C4-2B (cell line): ENCODE results near the gene C2CD2L.

Experiments used
- H3K27ac ChIP-seq: fragments of 450-650 bp; 2 replicates; pipeline ENCODE4 v1.5.1; 2017
- ZFX ChIP-seq: fragments of 450-650 bp; IDR thresholded peaks from 2 replicates; pipeline ENCODE4 v1.6.1; 2017
- TF ChIP-seq, protein P1 (sequence below): fragments of 450-650 bp; conservative IDR thresholded peaks from 2 replicates; pipeline ENCODE4 v1.5.1; 2017; ENCODE audit warnings: mild to moderate bottlenecking

The C2CD2L gene

DNA sequence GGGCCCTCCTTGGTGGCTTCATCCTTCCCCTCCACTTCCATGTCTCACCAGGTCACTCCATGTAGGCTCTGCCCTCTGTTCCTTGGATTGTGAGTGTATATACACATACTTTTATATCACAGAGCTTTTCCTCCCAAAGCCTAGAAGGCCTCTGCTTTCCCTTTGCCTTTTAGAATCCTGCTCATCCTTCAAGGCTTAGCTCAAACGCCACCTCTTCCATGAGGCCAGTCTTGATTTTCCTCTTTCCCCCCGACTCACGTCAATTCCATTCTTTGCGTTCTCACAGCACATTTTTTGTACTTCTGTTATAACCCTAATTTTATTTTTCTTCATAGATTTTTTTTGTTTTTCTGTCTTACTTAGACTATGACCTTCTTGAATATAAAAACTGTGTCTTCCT is 45.5 kb downstream of the C2CD2L start:
- TF ChIP-seq ZFX = no peak
- TF ChIP-seq, protein P1, sequence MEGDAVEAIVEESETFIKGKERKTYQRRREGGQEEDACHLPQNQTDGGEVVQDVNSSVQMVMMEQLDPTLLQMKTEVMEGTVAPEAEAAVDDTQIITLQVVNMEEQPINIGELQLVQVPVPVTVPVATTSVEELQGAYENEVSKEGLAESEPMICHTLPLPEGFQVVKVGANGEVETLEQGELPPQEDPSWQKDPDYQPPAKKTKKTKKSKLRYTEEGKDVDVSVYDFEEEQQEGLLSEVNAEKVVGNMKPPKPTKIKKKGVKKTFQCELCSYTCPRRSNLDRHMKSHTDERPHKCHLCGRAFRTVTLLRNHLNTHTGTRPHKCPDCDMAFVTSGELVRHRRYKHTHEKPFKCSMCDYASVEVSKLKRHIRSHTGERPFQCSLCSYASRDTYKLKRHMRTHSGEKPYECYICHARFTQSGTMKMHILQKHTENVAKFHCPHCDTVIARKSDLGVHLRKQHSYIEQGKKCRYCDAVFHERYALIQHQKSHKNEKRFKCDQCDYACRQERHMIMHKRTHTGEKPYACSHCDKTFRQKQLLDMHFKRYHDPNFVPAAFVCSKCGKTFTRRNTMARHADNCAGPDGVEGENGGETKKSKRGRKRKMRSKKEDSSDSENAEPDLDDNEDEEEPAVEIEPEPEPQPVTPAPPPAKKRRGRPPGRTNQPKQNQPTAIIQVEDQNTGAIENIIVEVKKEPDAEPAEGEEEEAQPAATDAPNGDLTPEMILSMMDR = no peak
- H3K27ac ChIP-seq = no peak overlapping the region

- TF ChIP-seq ZFX = no peak
- TF ChIP-seq, protein P1 = no peak; the same call in 1 of the 2 replicates
- no peak overlapping the region for H3K27ac ChIP-seq
Observed at GRCh38 chr11:119153049-119153818, 46.1 kb downstream of the C2CD2L start.

DNA sequence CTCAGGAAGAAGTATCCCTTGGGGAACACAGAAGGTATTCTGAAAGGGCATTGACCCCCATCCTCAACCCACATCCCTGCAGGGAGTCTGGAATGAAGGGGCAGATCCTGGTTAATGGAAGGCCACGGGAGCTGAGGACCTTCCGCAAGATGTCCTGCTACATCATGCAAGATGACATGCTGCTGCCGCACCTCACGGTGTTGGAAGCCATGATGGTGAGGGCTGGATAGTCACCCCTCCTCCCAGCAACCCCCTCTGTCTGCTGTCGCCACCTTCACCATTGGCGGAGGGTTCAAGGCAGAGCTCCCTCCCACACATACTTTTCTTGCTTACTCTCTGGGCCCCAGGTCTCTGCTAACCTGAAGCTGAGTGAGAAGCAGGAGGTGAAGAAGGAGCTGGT is 47.0 kb downstream of the C2CD2L start:
- H3K27ac ChIP-seq = no peak overlapping the region
- TF ChIP-seq, protein P1 = no peak
- no peak for TF ChIP-seq ZFX

DNA sequence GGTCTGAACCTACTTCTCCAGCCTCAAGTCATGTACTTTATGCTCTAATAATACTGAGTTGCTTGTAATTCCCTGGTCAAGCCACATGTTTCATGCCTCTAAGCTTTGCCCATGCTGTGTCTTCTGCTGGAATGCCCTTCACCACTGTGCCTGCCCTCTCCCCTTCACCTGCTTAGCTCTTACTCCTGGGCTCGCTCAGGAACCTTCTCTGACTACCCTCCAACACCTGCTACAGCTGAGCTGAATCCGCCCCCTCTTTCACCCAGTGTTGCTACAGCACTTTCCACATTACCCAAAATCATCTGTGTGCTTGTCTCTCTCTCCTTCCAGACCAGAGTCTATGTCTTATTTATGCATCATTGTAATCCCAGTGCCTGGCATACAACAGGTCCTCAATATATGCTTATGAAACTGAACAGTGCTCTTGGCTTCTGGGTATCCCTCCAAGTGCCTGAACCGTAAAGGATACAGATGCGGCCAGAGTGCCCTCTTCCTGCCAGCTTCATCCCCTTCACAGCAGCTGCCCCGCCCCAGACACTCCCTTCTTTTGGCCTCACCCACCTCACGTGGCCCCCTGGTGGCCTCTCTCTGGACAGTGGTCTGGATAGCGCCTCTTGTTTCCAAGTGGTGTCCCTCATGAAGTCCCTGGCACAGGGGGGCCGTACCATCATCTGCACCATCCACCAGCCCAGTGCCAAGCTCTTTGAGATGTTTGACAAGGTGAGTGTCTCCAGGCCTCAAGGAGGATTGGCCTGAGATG is 48.8 kb downstream of the C2CD2L start:
- TF ChIP-seq, protein P1 = no peak
- TF ChIP-seq ZFX = no peak
- H3K27ac ChIP-seq = no peak overlapping the region

DNA sequence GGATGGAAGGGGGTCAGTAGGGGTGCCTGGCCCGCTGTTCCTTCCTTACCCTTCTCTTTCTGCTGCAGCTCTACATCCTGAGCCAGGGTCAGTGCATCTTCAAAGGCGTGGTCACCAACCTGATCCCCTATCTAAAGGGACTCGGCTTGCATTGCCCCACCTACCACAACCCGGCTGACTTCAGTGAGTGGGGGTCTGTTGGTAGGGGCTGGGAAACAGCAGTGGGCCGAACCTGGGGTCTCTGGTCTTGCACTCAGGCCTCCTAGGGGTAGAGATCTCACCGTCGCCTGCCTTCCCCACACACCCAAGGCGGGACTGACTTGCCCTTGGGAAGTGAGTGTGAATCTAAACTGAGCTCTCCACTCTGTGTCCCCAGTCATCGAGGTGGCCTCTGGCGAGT is 49.4 kb downstream of the C2CD2L start:
- TF ChIP-seq, protein P1 = no peak
- H3K27ac ChIP-seq = no peak overlapping the region

GRCh38 chr11:119157063-119157462 is 49.9 kb downstream of the C2CD2L start:
- H3K27ac ChIP-seq = no peak overlapping the region
- TF ChIP-seq, protein P1 = no peak
- no peak for TF ChIP-seq ZFX

DNA sequence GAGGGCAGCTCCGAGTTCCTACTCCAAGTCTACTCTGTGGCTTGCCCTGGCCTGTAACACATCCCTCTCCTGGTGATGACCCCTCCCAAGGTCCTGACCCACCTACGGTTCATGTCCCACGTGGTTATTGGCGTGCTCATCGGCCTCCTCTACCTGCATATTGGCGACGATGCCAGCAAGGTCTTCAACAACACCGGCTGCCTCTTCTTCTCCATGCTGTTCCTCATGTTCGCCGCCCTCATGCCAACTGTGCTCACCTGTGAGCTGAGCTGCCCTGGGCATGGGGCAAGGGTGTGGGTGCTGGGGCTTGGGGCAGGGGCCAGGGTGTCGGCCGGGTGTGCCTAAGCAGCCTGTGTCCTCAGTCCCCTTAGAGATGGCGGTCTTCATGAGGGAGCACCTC is 51.3 kb downstream of the C2CD2L start:
- no peak for TF ChIP-seq ZFX
- TF ChIP-seq, protein P1 = no peak
- H3K27ac ChIP-seq = no peak overlapping the region
